Measurements from ENCODE around the gene TMED9. TPM values are rescaled to one million over a fixed set of nuclear protein-coding genes. Genes with fewer than 3 reads are reported as not detected.
"Not testable (repeated sequence)": the region's sequence is repeated elsewhere in the genome, so short reads cannot be mapped to it uniquely, and the experiment has no call there.

TMED9 gene
- total RNA-seq, 4 donors from 2014 or later = 96.5 to 141 (median 119) TPM

DNA sequence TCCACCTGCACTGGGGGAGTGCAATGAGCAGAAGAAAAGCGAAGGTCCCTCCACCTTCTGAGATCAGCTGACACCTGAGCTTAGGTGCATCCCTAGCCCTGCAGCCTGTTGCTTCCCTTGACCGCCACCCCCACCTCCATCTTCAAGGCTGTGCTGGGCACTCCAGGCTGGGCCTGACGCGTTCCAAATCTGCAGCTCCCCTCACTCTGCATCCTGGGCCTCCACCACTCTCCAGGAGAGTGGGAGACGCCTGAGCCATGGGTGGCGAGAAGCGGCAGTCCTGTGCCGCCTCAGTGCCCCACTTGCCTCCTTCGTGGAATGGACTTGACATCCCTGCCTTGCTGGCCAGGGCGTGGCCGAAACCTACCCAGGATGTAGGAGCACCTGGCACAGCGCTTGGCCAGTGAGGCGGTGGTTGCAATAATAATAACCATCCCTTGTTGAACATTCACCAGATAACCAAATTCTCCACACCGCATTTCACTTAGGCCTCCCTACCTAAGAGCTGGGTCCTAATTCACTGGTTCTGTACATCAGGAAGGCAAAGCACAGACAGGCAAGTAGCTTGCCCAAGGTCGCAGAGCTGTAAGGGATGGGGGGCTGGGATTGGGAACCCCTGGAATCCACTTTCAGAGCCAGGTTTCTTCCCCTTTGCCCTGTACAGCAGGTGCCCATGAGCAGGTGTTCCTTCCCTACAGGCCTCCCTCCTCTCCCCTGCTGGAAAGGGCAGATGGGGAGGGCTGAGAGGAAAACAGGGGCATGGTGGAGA, 19.6 kb downstream of the TMED9 start:
- H3K4me1 ChIP-seq = peaks cover 9 to 26% (median 9%) of the 10 kb centered on the region in 3 donors
- H3K27me3 ChIP-seq = no peaks in the 10 kb centered on the region
- no peak overlapping the region for H3K27ac ChIP-seq
- TF ChIP-seq, protein P1, sequence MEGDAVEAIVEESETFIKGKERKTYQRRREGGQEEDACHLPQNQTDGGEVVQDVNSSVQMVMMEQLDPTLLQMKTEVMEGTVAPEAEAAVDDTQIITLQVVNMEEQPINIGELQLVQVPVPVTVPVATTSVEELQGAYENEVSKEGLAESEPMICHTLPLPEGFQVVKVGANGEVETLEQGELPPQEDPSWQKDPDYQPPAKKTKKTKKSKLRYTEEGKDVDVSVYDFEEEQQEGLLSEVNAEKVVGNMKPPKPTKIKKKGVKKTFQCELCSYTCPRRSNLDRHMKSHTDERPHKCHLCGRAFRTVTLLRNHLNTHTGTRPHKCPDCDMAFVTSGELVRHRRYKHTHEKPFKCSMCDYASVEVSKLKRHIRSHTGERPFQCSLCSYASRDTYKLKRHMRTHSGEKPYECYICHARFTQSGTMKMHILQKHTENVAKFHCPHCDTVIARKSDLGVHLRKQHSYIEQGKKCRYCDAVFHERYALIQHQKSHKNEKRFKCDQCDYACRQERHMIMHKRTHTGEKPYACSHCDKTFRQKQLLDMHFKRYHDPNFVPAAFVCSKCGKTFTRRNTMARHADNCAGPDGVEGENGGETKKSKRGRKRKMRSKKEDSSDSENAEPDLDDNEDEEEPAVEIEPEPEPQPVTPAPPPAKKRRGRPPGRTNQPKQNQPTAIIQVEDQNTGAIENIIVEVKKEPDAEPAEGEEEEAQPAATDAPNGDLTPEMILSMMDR (IDR thresholded peaks at IDR 0.05) = no peak
- no peak for TF ChIP-seq POLR2A (IDR thresholded peaks at IDR 0.05)
- no peak overlapping the region for H3K4me3 ChIP-seq
- intact Hi-C loops (cut with DNase I) = no loop called here
- no peaks in the 10 kb centered on the region for H3K9me3 ChIP-seq
- DNase-seq = no peak
- peaks cover 0 to 38% (median 0%) of the 10 kb centered on the region in 3 donors for H3K36me3 ChIP-seq
- 86 to 90% methylated on average over 6 to 8 of the region's 15 CpGs for WGBS, 2 donors

DNA sequence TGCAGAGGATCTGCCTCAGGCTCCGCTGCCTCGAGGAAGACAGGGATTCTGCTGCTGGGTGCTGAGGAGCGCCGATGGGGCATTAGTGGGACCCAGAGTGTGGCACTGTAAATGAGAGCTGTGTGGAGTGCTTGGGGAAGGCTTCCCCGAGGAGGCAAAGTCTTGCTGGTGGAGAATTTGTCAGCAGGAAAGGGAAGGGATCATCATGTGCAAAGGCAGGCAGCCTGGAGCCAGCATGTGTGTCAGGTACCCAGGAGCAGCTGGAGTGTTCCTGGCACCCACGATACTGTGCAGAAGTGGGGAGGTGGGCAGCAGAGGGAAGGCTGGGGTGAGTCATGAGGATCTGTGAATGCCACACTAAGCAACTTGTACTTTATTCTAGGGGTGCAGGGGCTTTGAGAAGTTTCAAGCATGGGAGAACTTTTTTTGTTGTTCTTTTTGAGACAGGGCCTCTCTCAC, 20.2 kb downstream of the TMED9 start:
- no peak overlapping the region for H3K27ac ChIP-seq
- TF ChIP-seq, protein P1 (IDR thresholded peaks at IDR 0.05) = no peak
- intact Hi-C loops (cut with DNase I) = no loop called here
- H3K36me3 ChIP-seq = peaks cover 0 to 42% (median 0%) of the 10 kb centered on the region in 3 donors
- WGBS, 2 donors = 70 to 72% methylated on average over 6 of the region's 6 CpGs
- no peak overlapping the region for H3K4me3 ChIP-seq
- no peak for DNase-seq
- no peaks in the 10 kb centered on the region for H3K27me3 ChIP-seq
- peaks cover 4 to 20% (median 6%) of the 10 kb centered on the region in 3 donors for H3K4me1 ChIP-seq
- no peaks in the 10 kb centered on the region for H3K9me3 ChIP-seq

DNA sequence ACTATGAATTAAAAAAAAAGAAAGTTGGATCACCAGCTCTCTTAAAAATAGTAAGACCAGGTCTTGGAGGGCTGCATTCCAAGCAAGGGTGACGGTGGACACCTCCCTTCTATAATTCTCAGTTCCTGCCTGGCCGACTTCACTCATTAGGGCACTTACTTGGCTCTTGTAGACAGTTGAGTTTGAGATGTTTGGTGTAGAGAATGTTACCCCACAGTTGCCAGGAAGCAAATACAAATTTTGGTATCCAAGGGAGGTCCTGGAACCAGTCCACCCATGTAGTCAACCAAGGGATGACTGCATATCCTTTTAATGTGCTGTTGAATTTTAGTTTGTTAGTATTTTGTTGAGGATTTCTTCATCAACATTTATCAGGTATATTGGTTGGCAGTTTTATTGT, 28.6 kb downstream of the TMED9 start:
- 59 to 72% methylated on average over 2 of the region's 2 CpGs for WGBS, 2 donors
- H3K4me3 ChIP-seq = no peak overlapping the region
- intact Hi-C loops (cut with DNase I) = no loop called here
- H3K27me3 ChIP-seq = no peaks in the 10 kb centered on the region
- H3K36me3 ChIP-seq = peaks cover 0 to 97% (median 17%) of the 10 kb centered on the region in 3 donors
- H3K27ac ChIP-seq = no peak overlapping the region
- no peak for DNase-seq
- H3K4me1 ChIP-seq = no peaks in the 10 kb centered on the region
- no peak for TF ChIP-seq POLR2A (IDR thresholded peaks at IDR 0.05)
- TF ChIP-seq, protein P1 (IDR thresholded peaks at IDR 0.05) = no peak
- no peaks in the 10 kb centered on the region for H3K9me3 ChIP-seq

DNA sequence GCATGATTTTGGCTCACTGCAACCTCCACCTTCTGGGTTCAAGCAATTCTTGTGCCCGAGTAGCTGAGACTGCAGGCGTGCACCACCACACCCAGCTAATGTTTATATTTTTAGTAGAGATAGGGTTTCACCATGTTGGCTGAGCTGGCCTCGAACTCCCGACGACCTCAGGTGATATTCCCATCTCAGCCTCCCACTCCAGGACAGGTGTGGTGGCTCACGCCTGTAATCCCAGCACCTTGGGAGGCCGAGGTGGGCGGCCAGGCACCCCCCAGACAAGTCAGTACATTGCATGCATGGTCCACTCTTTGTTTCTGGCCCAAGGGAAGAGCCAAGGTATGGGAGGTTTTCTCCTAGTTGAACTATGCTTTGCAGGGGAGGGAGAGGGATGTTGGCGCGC, 32.2 kb downstream of the TMED9 start:
- H3K9me3 ChIP-seq; H3K27me3 ChIP-seq; intact Hi-C loops (cut with DNase I); DNase-seq; H3K4me1 ChIP-seq; H3K27ac ChIP-seq; H3K4me3 ChIP-seq: not testable (repeated sequence)
- peaks cover 0 to 77% (median 4%) of the 10 kb centered on the region in 3 donors for H3K36me3 ChIP-seq
- 96 to 97% methylated on average over 7 to 8 of the region's 10 CpGs for WGBS, 2 donors

DNA sequence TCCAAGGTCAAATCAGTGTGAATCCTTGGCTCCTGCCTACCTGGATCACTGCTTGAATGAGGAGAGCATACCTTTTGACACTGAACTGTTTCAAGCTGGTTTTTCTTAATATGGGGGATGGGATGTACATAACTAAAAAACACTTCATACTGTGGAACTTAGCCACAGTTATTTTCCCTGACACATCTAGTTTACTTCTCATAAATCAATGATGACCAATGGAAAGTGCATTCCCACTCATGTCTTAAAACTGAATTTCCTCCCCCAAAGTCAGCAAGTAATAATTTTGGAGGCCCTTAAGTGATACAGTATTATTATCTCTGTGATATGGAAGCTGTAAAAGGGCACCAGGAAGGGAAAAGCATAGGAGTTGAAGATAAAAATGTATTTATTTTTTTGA, 38.2 kb downstream of the TMED9 start:
- H3K9me3 ChIP-seq; H3K27me3 ChIP-seq; DNase-seq; H3K27ac ChIP-seq; intact Hi-C loops (cut with DNase I); H3K4me1 ChIP-seq; H3K4me3 ChIP-seq: not testable (repeated sequence)
- peaks cover 0 to 23% (median 0%) of the 10 kb centered on the region in 3 donors for H3K36me3 ChIP-seq

DNA sequence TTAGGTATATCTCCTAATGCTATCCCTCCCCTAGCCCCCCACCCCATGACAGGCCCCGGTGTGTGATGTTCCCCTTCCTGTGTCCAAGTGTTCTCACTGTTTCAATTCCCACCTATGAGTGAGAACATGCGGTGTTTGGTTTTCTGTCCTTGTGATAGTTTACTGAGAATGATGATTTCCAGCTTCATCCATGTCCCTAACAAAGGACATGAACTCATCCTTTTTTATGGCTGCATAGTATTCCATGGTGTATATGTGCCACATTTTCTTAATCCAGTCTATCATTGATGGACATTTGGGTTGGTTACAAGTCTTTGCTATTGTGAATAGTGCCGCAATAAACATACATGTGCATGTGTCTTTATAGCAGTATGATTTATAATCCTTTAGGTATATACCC, 42.9 kb downstream of the TMED9 start:
- 86 to 95% methylated on average over 3 of the region's 3 CpGs for WGBS, 2 donors
- H3K4me1 ChIP-seq; intact Hi-C loops (cut with DNase I); H3K27me3 ChIP-seq; H3K4me3 ChIP-seq; DNase-seq; H3K27ac ChIP-seq; H3K9me3 ChIP-seq: not testable (repeated sequence)
- H3K36me3 ChIP-seq = peaks cover 0 to 17% (median 0%) of the 10 kb centered on the region in 3 donors

DNA sequence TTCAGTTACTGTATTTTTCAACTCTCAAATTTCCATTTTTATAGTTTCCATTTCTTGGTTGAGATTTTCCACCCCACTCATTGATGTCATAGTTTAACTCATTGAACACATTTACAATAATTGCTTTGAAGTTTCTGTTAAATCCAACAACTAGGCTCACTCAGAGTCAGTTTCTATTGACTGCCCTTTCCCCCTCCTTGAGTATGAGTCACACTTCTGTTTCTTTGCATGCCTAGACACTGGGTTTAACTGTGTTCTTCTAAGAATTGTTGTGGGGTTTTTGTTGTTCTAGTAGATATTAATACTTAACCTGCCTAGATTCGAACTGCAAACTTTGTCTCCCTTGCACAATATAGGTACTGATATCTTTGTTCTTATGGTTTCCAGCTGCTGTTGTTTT, 53.5 kb downstream of the TMED9 start:
- H3K27ac ChIP-seq; H3K36me3 ChIP-seq; DNase-seq; H3K9me3 ChIP-seq; H3K4me3 ChIP-seq; intact Hi-C loops (cut with DNase I); H3K27me3 ChIP-seq; H3K4me1 ChIP-seq: not testable (repeated sequence)
- WGBS, 2 donors = no CpG with 5 or more reads among the region's 1 CpG

Other genes starting within 250 kb of the TMED9 start
- 100 to 1,000 TPM; 225 to 384 (median 257) TPM for gene LMAN2, start 240.5 kb upstream of the TMED9 start, total RNA-seq
- gene RGS14, start 234.3 kb upstream of the TMED9 start, total RNA-seq = 10 to 100 TPM; 32.7 to 37.8 (median 34.8) TPM
- under 1 TPM; 0.15 to 0.47 (median 0.25) TPM for gene SLC34A1, start 207.8 kb upstream of the TMED9 start, total RNA-seq
- 1 to 10 TPM in 1 of 4 donors, not detected in 3; 2.0 TPM for gene PFN3, start 191.5 kb upstream of the TMED9 start, total RNA-seq
- 10 to 100 TPM; 10.7 to 25.4 (median 19.6) TPM for gene F12, start 182.6 kb upstream of the TMED9 start, total RNA-seq
- 10 to 100 TPM; 24.6 to 39.7 (median 29.5) TPM for gene GRK6, start 165.5 kb upstream of the TMED9 start, total RNA-seq
- gene PRR7, start 145.4 kb upstream of the TMED9 start, total RNA-seq = 1 to 10 TPM; 5.0 to 7.7 (median 6.4) TPM
- gene DBN1, start 118.6 kb upstream of the TMED9 start, total RNA-seq = 10 to 100 TPM; 11.9 to 51.1 (median 27.2) TPM
- 10 to 100 TPM; 17.1 to 81.6 (median 33.6) TPM for gene PDLIM7, start 94.6 kb upstream of the TMED9 start, total RNA-seq
- gene DOK3, start 82.4 kb upstream of the TMED9 start, total RNA-seq = 1 to 10 TPM; 2.4 to 7.2 (median 4.4) TPM
- 10 to 100 TPM; 63.4 to 96.5 (median 76.2) TPM for gene DDX41, start 75.2 kb upstream of the TMED9 start, total RNA-seq
- 10 to 100 TPM; 28.5 to 52.1 (median 41.9) TPM for gene FAM193B, start 37.6 kb upstream of the TMED9 start, total RNA-seq
- 10 to 100 TPM; 13.5 to 22.9 (median 15.8) TPM for gene B4GALT7, start 7.9 kb downstream of the TMED9 start, total RNA-seq
- gene FAM153A, start 190.7 kb downstream of the TMED9 start, total RNA-seq = 1 to 10 TPM in 1 of 4 donors, under 1 TPM in 2, not detected in 1; 0.40 to 6.3 (median 0.57) TPM